HG03432 (cell line): Measurements from ENCODE around the gene CELF3.
"Not testable (repeated sequence)": the region's sequence is repeated elsewhere in the genome, so short reads cannot be mapped to it uniquely, and the experiment has no call there.

Experiments used
- ATAC-seq: cut with Tn5 transposase; IDR thresholded peaks from one replicate; pipeline ENCODE4 v1.9.1; 2021; ENCODE audit warnings: mild to moderate bottlenecking, moderate library complexity; ENCODE audit not compliant: unreplicated experiment

The CELF3 gene

GRCh38 chr1:151704246-151704645, 12.4 kb downstream of the CELF3 start:
- no peak for ATAC-seq

- no peak for ATAC-seq
Measured at GRCh38 chr1:151703813-151704212, 12.8 kb downstream of the CELF3 start.

GRCh38 chr1:151702936-151703335, 13.7 kb downstream of the CELF3 start:
- ATAC-seq = no peak

GRCh38 chr1:151701515-151701914, 15.1 kb downstream of the CELF3 start:
- no peak for ATAC-seq

- ATAC-seq = no peak
Measured at GRCh38 chr1:151693057-151693651, 23.4 kb downstream of the CELF3 start.

GRCh38 chr1:151692226-151692625, 24.4 kb downstream of the CELF3 start:
- no peak for ATAC-seq

- no peak for ATAC-seq
Measured at GRCh38 chr1:151689494-151689893, 27.1 kb downstream of the CELF3 start.

GRCh38 chr1:151686561-151686960, 30.0 kb downstream of the CELF3 start:
- no peak for ATAC-seq

GRCh38 chr1:151684128-151684527, 32.5 kb downstream of the CELF3 start:
- no peak for ATAC-seq

GRCh38 chr1:151682901-151683300, 33.7 kb downstream of the CELF3 start:
- ATAC-seq = not testable (repeated sequence)

- no peak for ATAC-seq
Measured at GRCh38 chr1:151681923-151682322, 34.7 kb downstream of the CELF3 start.

- ATAC-seq = no peak
Measured at GRCh38 chr1:151680826-151681225, 35.8 kb downstream of the CELF3 start.

GRCh38 chr1:151680391-151680790, 36.2 kb downstream of the CELF3 start:
- no peak for ATAC-seq

GRCh38 chr1:151673407-151673806, 43.2 kb downstream of the CELF3 start:
- ATAC-seq = no peak

- ATAC-seq = not testable (repeated sequence)
Measured at GRCh38 chr1:151670036-151670675, 46.4 kb downstream of the CELF3 start.

- ATAC-seq = no peak
Measured at GRCh38 chr1:151668090-151668489, 48.5 kb downstream of the CELF3 start.

GRCh38 chr1:151661751-151662150, 54.9 kb downstream of the CELF3 start:
- no peak for ATAC-seq

GRCh38 chr1:151655371-151655770, 61.2 kb downstream of the CELF3 start:
- ATAC-seq = no peak

- ATAC-seq = no peak
Measured at GRCh38 chr1:151653397-151653796, 63.2 kb downstream of the CELF3 start.
